ENCODE data around the gene AMPD2. TPM values are rescaled to one million over a fixed set of nuclear protein-coding genes. Genes with fewer than 3 reads are reported as not detected.
"Not testable (repeated sequence)": the region's sequence is repeated elsewhere in the genome, so short reads cannot be mapped to it uniquely, and the experiment has no call there.

AMPD2 gene
- total RNA-seq, 4 donors from 2014 or later, result 21.3 to 59.7 (median 39.0) TPM

DNA sequence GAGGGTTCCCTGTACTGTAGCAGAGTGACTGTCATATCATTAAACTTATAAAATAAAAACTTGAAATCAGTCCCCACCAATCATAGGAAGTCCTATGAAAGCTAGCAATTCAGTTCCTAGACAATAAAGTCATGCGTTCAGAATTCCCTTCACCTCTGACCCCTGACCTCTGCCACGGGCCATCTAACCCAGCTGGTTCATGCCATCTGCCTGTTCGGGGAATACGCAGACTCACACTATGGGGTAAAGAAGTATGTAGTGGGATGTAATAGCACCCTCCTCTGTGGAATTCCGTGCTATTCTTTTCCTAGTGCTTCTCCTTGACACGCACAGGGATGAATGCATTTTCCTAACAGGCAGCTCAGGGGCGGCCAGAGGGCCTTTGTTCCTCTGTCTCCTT is 38.3 kb downstream of the AMPD2 start:
- TF ChIP-seq POLR2AphosphoS5 (IDR thresholded peaks at IDR 0.05), result no peak
- Histone ChIP-seq H3K27me3 (no peaks in the 10 kb centered on the region), H3K27ac (no peak overlapping the region), H3K4me3 (no peak overlapping the region), H3K9me3 (no peaks in the 10 kb centered on the region), H3K4me1 (peaks cover 7 to 14% (median 10%) of the 10 kb centered on the region in 4 donors), H3K36me3 (no peaks in the 10 kb centered on the region)
- no peak for DNase-seq
- WGBS, 2 donors (ENCODE audit: low coverage in 1 of 2), result 63 to 78% methylated on average over 5 to 7 of the region's 7 CpGs
- in situ Hi-C loops (cut with MboI; ENCODE audit: low pct_ligation_motif_present in 1 of 4, low pct_unique_long_range_greater_than_20kb in 1 of 4, low sequenced_read_pairs in 3 of 4), result loop anchor here in 3 of 4 donors (10.0 to 25.0 kb wide), 3 partner anchors 117 to 329 kb away; partner anchors contain the start of gene AHCYL1 (in 3 of the 3)
- intact Hi-C loops (cut with DNase I; ENCODE audit: low total_unique reads), result loop anchor here (10.0 kb wide), 1 partner anchor 327 kb away; the partner anchor contains the start of gene AHCYL1

DNA sequence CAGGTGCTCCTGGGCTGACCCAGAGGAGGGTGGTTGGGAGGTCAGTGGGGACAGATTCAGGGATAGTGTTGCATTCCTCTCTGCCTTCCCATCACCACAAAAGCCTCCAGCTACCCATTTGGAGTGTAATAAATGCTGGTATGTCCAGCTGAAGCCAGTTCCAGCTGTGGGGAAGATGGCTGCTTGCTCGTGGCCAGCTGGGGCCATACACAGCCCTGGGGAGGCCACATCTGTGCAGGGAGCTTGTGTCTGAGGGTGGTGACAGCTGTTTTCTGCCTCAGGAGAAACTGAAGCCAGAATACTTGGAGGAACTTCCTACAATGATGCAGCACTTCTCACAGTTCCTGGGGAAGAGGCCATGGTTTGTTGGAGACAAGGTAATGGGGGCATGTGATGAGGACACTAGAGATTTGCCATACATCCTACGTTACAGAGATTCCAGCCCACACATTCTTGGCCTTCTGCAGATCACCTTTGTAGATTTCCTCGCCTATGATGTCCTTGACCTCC is 39.0 kb downstream of the AMPD2 start:
- WGBS, 2 donors (ENCODE audit: low coverage in 1 of 2), result 40 to 52% methylated on average over 1 to 3 of the region's 3 CpGs
- Histone ChIP-seq H3K27ac (no peak overlapping the region), H3K27me3 (no peaks in the 10 kb centered on the region), H3K36me3 (no peaks in the 10 kb centered on the region), H3K9me3 (no peaks in the 10 kb centered on the region), H3K4me1 (peaks cover 7 to 14% (median 10%) of the 10 kb centered on the region in 4 donors), H3K4me3 (no peak overlapping the region)
- intact Hi-C loops (cut with DNase I; ENCODE audit: low total_unique reads) (loop anchor here (10.0 kb wide), 1 partner anchor 326 kb away; the partner anchor contains the start of gene AHCYL1), in situ Hi-C loops (cut with MboI; ENCODE audit: low pct_ligation_motif_present in 1 of 4, low pct_unique_long_range_greater_than_20kb in 1 of 4, low sequenced_read_pairs in 3 of 4) (loop anchor here in 3 of 4 donors (10.0 to 25.0 kb wide), 3 partner anchors 116 to 329 kb away; partner anchors contain the start of gene AHCYL1 (in 3 of the 3))
- no peak for DNase-seq
- TF ChIP-seq, protein P1, sequence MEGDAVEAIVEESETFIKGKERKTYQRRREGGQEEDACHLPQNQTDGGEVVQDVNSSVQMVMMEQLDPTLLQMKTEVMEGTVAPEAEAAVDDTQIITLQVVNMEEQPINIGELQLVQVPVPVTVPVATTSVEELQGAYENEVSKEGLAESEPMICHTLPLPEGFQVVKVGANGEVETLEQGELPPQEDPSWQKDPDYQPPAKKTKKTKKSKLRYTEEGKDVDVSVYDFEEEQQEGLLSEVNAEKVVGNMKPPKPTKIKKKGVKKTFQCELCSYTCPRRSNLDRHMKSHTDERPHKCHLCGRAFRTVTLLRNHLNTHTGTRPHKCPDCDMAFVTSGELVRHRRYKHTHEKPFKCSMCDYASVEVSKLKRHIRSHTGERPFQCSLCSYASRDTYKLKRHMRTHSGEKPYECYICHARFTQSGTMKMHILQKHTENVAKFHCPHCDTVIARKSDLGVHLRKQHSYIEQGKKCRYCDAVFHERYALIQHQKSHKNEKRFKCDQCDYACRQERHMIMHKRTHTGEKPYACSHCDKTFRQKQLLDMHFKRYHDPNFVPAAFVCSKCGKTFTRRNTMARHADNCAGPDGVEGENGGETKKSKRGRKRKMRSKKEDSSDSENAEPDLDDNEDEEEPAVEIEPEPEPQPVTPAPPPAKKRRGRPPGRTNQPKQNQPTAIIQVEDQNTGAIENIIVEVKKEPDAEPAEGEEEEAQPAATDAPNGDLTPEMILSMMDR (IDR thresholded peaks at IDR 0.05), result no peak
- TF ChIP-seq POLR2AphosphoS5 (IDR thresholded peaks at IDR 0.05), result no peak
- TF ChIP-seq POLR2A (IDR thresholded peaks at IDR 0.05), result no peak
- TF ChIP-seq EP300 (IDR thresholded peaks at IDR 0.05; ENCODE audit: low read depth), result no peak

DNA sequence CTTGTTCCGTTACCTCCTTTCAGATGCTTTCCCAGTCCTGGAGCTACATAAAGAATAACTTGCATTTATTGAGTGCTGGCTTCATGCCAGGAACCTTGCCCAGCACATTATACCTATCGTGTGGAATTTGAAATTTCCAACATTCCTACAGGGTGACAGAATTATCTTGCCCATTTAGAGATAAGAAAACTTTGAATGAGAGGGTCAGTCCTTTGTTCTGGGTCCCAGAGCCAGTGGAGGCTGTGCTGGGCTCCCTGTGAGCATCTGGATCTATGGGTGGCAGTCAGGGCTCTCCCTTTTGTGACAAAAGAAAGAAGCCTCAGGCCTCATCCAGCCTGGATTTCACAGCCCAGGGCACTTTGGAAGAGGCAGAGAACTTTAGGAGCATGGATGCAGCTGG is 39.5 kb downstream of the AMPD2 start:
- DNase-seq, result no peak
- Histone ChIP-seq H3K4me3 (no peak overlapping the region), H3K36me3 (no peaks in the 10 kb centered on the region), H3K27me3 (no peaks in the 10 kb centered on the region), H3K27ac (no peak overlapping the region), H3K4me1 (peaks cover 7 to 14% (median 10%) of the 10 kb centered on the region in 4 donors), H3K9me3 (no peaks in the 10 kb centered on the region)
- TF ChIP-seq POLR2A (IDR thresholded peaks at IDR 0.05), result no peak
- TF ChIP-seq EP300 (IDR thresholded peaks at IDR 0.05; ENCODE audit: low read depth), result no peak
- TF ChIP-seq, protein P1 (IDR thresholded peaks at IDR 0.05), result no peak
- TF ChIP-seq POLR2AphosphoS5 (IDR thresholded peaks at IDR 0.05), result no peak
- intact Hi-C loops (cut with DNase I; ENCODE audit: low total_unique reads) (loop anchor here (10.0 kb wide), 1 partner anchor 326 kb away; the partner anchor contains the start of gene AHCYL1), in situ Hi-C loops (cut with MboI; ENCODE audit: low pct_ligation_motif_present in 1 of 4, low pct_unique_long_range_greater_than_20kb in 1 of 4, low sequenced_read_pairs in 3 of 4) (loop anchor here in 3 of 4 donors (10.0 to 25.0 kb wide), 3 partner anchors 116 to 328 kb away; partner anchors contain the start of gene AHCYL1 (in 3 of the 3))
- 45 to 74% methylated on average over 2 of the region's 2 CpGs for WGBS, 2 donors (ENCODE audit: low coverage in 1 of 2)

DNA sequence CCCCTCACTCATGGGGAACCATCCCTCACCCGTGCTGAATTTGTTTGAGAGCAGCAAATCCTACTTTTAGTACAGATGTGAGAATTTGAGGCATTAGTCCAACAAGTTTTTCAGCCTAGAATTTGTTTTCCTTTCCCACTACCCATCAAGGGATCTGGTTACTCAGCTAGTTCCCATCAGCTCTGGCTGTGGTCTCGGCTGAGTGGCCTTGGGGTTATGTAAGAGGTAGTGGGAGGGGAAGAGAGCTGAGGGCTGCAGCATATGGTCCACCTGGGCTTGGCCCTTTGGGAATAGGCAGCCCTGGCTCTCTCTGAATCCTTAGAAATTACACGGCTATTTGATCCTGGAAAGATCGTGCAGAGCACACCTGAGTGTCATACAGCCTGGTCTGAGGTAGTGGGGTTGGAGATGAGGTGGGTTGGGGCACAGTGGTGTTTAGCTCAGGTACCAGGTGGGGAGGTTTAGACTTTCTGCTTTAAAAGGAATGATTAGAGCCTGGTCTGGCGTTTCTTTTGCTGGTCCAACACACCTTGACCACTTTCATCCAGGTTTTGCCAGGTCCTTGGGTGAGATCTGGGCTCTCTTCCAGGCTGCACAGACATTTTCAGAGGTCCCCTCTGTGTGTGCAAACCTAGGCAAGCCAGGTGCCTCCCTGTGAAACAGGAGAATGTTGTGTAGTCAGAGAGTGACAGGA is 40.5 kb downstream of the AMPD2 start:
- TF ChIP-seq POLR2A (IDR thresholded peaks at IDR 0.05) (no peak), EP300 (IDR thresholded peaks at IDR 0.05; ENCODE audit: low read depth) (no peak), POLR2AphosphoS5 (IDR thresholded peaks at IDR 0.05) (no peak)
- TF ChIP-seq, protein P1 (IDR thresholded peaks at IDR 0.05), result no peak
- H3K4me3 ChIP-seq, result no peak overlapping the region
- no peaks in the 10 kb centered on the region for H3K36me3 ChIP-seq
- no peaks in the 10 kb centered on the region for H3K27me3 ChIP-seq
- in situ Hi-C loops (cut with MboI; ENCODE audit: low pct_ligation_motif_present in 1 of 4, low pct_unique_long_range_greater_than_20kb in 1 of 4, low sequenced_read_pairs in 3 of 4) (loop anchor here in 3 of 4 donors (10.0 to 25.0 kb wide), 3 partner anchors 115 to 327 kb away; partner anchors contain the start of gene AHCYL1 (in 3 of the 3)), intact Hi-C loops (cut with DNase I; ENCODE audit: low total_unique reads) (loop anchor here (10.0 kb wide), 1 partner anchor 325 kb away; the partner anchor contains the start of gene AHCYL1)
- no peaks in the 10 kb centered on the region for H3K9me3 ChIP-seq
- 83% methylated on average over 5 of the region's 5 CpGs; no CpG with 5 or more reads in 1 of the 2 donors for WGBS, 2 donors (ENCODE audit: low coverage in 1 of 2)
- DNase-seq, result no peak
- H3K4me1 ChIP-seq, result peaks cover 3 to 10% (median 6%) of the 10 kb centered on the region in 4 donors
- no peak overlapping the region for H3K27ac ChIP-seq

DNA sequence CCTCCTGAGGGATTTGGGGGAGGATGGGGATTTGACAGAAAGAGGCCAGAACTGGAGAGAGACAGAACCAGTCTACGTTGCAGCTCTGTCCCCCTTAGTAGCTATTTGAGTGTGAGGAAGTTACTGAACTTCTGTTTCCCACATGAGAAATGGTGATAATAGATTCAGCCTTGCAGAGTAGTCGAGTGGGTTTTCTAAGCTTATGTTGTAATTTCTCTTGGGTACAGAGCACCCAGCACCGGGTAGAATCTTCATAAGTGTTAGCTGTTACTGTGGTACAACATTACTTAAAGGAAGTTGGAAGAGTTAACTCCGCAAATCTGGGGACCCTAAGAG is 41.0 kb downstream of the AMPD2 start:
- 66% methylated on average over 4 of the region's 4 CpGs; no CpG with 5 or more reads in 1 of the 2 donors for WGBS, 2 donors (ENCODE audit: low coverage in 1 of 2)
- H3K9me3 ChIP-seq; intact Hi-C loops (cut with DNase I; ENCODE audit: low total_unique reads); H3K27me3 ChIP-seq; H3K27ac ChIP-seq; H3K4me3 ChIP-seq; H3K36me3 ChIP-seq; H3K4me1 ChIP-seq; DNase-seq: not testable (repeated sequence)
- in situ Hi-C loops (cut with MboI; ENCODE audit: low pct_ligation_motif_present in 1 of 4, low pct_unique_long_range_greater_than_20kb in 1 of 4, low sequenced_read_pairs in 3 of 4), result loop anchor here in 1 of 4 donors (25.0 kb wide), 1 partner anchor 327 kb away; the partner anchor contains the start of gene AHCYL1

Measured in transverse colon (tissue), 4 donors.